ENCODE results near the gene FCGBP.

FCGBP gene

DNA sequence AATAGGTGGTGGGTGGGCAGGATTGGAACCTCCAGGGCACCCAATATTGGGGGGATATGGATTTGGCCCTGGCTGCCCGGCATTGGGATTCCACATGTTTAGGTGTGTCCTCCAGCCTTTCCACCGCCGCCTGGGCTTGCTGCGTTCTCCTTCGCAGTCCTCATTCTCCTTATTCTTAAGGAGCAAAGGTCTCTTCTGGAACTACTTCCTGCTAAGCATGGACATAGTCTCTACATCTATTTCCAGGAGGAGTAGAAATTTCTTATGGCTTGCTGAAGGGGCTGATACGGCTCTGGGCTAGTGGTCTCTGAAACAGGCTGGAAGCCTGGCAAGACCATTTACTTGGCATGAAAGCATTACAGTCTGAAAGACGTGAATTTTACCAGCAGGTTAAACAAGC is 9.2 kb upstream of the FCGBP start:
- DNase-seq = no peak

DNA sequence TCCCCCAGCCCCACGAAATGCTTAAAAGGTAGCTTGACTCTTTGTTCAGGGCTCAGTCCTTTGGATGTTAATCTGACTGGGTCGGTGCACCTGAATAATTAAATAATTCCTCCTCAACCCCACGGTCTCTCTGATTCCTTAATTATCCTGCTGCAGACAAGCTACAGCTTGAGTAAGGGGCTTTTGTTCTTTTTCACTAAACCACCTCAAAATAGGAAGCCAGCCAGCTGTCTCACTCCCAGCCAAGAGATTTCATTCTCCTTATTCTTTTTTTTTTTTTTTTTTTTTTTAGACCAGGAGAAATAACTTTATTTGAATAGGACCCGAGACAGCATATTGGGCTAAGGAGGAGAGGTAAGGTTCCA is 7.9 kb upstream of the FCGBP start:
- DNase-seq = no peak

DNA sequence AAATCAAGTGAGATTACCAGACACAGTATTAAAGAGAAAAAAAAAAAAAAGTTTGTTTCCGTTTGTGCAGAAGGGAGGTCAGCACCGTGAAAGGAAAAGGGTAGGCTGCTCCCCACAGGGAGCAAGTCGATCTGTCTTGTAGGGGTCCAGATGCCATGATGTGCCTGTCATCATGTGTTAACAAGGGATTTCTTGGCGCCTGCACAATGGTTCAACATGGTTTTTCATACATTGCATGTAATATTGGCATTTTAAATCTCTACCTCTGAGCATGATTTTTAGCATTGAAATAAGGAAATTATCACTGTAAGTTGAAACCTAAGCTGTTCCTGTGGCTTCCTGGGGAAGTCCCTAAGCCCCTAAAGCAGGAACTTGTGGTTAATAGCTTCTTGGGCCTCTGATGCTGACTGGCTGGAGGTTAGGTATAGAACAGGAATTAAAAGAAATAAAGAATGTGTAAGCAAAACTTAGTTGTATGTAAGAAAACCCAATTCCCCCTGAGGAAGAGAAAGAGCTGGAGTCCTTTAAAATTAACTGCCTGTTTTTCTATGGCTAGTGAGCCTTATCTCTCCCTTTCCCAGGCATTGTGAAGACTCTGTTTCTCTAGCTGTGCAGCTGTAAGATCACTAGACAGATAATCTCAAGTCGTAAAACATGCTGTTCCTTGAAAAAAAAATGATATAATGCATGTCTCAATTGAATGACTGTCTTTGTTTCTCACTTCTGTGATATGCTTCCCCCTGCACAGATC is 7.4 kb upstream of the FCGBP start:
- DNase-seq = peak; percentile 82 to 91

DNA sequence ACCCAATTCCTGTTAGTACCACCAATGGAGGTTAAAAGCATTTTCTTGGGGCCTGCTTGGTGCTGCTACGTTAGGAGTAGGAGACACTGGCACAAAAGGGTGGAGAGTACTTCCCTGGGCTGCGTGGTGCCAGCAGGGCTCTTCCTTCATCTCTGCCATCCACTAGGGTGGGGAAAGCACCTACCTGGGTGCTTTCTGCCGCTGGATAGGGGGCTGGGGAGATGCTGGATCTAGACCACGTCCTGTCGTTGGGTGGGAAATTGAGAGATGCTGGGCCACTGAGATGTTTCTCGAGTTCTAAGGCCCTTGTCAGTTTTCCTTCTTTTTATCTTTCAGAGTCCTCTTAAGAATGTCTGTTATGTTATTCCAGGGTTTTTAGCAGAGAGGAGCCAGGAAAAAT is 6.7 kb upstream of the FCGBP start:
- no peak for DNase-seq

DNA sequence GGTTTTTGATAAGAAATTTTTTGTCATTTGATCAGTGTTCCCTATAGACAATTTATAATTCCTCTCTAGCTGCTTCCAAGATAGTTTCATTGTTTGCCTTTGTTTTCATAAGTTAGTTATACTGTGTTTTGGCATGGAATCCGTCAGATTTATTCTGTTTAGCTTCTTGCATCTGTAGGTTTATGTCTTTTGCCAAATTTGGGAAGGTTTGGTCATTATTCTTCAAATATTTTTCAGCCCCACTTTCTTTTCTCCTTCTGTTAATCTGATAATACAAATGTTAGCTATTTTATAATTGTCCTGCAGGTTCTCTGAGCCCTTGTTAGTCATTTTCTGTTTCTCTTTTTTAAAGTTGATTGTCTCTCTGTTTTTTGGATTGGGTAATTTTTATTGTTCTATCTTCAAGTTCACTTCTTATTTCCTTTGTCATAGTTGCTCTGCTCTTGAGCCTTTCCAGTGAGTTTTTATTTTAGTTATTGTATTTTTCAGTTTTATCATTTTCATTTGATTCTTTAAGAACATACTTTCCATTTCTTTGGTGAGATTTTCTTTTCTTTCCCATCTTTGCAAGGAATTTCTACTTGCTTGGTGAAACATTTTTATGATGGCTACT is 5.9 kb upstream of the FCGBP start:
- DNase-seq = no peak

DNA sequence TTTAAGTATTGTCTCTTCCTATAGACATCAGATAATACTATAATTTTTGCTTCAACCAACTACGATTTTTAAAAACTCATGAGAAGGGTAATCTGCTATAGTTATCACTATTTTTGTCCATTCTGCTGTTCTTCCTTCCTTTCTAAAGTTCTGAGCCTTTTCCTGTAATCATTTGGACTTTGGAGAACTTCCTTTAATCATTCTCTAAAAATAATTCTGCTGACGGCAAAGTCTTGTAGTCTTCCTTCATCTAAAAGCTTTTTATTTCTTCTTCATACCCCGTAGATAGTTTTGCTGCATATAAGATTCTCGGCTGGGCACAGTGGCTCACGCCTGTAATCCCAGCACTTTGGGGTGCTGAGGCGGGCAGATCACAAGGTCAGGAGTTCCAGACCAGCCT is 5.1 kb upstream of the FCGBP start:
- no peak for DNase-seq

DNA sequence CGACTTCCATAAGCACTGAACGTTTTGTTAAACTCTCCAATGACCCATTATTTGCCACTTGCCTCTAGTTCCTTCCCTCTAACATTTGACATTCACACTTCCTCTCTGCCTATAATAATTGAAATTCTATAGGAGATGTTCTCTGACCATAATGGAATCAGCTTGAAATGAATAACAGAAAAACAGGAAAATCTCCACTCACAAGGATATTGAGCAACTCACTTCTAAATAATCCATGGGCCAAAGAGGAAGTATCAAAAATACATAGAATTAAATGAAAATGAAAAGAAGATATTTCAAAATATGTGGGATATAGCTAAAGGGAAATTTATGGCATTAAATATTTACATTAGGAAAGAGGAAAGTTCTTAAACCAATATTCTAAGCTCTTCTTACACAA is 3.4 kb upstream of the FCGBP start:
- DNase-seq = peak; percentile 31 to 37

DNA sequence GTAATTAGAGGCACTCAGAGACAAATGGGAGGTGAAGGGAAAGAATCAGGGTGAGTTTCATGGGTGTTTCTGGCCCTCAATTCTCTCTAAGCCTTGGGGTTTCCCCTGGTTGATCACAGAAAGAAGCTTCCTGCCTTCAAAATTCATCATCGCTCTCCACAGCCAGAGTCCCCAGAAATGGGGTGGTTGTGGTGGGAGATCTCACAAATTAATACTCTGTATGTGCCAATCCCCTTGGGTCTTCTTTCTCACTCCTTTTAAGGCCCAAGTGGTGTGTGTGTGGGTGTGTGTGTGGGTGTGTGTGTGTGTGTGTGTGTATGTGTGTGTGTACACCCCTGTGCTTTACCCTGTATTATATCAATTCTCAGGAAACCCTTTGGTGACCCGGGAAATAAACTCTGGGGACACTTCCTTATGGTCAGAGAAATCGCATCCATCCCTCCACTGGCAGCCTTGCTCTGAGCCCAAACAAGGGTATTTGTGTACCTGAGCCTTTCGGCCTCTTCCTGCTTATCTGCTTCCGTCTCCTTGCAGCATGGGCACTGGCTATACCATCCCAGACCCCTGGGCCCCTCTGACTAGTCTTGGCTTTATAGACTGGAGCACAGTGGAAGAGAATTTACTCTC is 2.8 kb upstream of the FCGBP start:
- DNase-seq = peak; percentile 4 to 36

DNA sequence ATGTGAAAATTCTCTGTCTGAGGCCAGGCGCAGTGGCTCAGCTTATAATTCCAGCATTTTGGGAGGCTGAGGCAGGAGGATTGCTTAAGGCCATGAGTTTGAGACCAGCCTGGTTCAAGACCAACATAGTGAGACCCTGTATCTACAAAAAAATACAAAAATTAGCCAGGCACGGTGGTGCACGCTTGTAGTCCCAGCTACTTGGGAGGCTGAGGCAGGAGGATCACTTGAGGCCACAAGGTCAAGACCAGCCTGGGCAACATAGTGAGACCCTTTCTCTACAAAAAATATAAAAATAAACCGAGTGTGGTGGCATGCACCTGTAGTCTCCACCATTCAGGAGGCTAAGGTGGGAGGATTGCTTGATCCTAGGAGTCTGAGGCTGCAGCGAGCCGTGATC is 2.2 kb upstream of the FCGBP start:
- no peak for DNase-seq

DNA sequence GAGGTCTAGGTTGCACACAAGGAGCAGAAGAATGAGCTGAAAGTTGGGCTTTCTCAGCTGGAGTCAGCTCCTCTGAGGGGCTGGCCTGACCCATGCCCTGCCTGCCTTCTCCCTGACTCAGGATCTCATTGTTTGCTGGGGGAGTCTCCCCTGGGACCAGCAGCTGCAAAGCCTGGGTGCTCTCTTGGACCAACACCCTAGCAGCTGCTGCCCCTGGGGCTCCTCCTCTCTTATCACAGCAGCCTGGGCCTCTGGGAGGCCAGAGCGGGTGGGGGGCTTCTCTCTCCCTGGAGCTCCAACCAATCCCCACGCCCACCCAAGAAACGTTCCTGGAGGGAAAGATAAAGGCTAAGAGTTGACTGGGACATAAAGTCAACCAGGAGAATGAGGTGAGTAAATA is 1.6 kb upstream of the FCGBP start:
- DNase-seq = no peak

DNA sequence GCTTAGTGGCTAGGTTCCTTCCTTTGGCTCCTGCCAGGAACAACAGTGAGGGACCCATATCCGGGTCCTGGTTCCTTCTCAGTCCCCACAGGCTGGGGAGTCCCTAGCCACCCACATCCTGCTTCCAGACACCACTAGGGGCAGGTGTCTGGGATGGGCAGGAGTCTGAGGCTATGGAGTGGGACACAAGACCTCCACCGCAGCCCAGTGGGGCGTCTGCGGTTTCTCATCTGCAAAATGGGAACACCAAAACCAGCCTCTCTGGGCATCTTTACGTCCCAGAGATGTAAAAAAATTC is 879 bp upstream of the FCGBP start:
- no peak for DNase-seq

DNA sequence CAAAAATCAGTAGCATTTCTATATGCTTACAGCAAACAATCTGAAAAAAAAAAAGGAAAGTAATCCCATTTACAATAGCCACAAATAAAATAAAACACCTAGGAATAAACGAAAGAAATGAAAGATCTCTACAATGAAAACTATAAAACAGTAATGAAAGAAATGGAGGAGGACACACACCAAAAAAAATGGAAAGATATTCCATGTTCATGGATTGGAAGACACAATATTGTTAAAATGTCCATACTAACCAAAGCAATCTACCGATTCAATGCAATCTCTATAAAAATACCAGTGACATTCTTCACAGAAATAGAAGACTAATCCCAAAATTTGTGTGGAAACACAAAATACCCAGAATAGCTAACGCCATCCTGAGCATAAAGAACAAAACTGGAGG is 4.7 kb downstream of the FCGBP start:
- no peak for DNase-seq

DNA sequence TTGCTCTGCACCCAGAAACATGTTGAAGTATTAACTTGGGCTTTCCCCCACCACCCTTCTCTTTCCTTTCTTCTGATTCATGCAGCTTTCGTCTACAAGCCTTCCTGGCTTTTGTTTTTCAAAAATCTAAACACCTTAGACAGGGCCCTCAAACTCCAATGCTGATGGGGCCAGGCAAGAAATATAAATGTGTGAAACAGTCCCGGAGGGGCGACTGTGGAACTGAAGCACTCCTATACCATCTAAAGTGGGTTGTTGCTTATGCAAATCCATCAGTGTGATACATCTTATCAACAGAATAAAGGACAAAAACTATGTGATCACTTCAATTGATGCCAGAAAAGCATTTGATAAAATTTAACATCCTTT is 6.1 kb downstream of the FCGBP start:
- no peak for DNase-seq

DNA sequence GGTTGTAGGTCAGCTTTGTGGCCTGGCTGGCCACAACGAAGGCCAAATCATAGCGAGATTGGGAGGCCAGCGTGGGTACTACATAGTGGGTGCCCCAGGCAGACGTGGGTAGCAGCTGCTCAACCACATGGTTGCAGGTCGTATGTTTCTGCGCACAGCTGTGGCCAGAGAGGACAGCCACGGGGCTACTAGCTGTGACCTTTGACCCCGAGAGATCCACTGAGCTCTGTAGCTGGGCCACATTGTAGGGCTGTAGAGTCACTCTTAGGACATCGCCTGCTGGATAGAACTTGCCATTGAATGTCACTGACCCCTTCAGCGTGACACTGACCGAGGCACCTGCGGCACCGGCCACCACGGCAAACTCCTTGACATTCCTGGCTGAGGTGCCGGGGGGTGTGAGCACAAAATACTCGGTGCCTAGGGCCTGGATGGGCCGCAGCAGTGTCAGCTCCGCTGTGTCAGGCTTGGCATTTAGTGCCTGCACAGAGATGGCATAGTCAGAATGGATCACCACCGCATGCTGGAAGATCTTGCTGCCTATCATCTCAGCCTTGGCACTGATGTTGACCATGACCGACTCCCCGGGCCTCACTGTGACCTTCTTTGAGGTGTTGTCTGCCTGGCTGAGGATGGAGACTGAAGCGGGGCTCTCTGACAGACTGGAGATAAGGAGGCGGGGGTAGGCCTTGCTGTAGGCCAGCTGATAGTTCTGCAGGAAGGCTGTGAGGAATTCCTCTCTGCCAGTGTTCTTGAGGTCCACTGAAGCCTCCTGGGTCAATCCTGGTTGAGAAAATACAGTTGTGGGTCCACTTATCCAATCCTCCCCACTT is 6.7 kb downstream of the FCGBP start:
- DNase-seq = no peak

DNA sequence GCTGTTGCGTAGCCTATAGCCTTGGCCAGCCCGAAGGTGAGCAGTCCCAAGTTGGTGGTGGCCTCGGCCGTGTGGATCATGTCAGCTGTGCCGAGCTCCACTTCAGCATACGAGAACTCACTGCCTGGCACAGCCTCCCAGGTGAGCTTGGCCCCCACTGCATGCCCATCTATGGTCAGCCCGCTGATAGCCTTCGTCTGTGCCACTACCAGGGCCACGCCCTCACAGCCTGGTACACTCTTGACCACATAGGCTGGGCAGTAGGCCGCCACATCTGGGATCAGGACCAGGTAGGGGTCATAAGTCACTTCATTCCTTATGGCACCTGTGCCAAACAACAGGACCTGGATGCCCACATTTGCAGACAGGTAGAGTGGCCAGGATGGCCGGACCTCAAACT is 7.4 kb downstream of the FCGBP start:
- no peak for DNase-seq

DNA sequence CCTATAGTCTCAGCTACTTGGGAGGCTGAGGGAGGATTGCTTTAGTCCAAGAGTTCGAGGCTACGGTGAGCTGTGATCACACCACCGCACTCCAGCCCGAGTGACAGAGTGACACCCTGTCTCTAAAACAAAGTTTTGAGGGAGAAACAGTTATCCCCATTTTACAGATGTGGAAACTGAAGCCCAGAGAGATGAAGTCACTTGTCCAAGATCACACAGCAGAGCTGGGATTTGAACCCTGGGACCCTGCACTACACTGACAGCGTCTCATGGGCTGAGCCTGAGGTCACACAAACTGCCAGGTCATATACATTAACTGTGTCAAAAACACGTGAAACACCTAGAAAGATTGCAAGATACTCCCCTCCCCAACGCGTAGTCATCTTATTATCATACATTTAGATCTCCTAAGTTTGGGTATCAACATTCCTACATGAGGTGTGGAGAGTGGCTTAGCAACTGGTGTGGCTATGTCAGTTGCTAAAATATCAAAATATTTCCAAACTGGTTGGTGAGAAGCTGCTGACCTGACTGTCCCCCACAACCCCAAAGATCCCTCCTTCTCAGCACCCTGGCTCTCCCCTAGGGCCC is 8.2 kb downstream of the FCGBP start:
- DNase-seq = no peak

DNA sequence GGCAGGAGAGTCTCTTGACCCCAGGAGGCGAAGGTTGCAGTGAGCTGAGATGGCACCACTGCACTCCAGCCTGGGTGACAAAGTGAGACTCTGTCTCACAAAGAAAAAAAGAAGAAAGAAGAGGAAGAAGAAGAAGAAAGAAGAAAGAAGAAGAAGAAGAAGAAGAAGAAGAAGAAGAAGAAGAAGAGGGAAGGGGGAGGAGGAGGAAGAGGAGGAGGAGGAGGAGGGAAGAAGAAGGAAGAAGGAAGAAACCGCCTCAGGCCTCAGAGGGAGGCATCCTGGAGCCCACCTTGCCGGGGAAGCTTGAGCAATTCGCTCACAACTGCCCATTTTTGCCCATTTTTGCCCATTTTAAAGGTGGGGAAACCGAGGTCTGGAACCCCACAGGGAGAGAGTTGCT is 9.5 kb downstream of the FCGBP start:
- no peak for DNase-seq

DNA sequence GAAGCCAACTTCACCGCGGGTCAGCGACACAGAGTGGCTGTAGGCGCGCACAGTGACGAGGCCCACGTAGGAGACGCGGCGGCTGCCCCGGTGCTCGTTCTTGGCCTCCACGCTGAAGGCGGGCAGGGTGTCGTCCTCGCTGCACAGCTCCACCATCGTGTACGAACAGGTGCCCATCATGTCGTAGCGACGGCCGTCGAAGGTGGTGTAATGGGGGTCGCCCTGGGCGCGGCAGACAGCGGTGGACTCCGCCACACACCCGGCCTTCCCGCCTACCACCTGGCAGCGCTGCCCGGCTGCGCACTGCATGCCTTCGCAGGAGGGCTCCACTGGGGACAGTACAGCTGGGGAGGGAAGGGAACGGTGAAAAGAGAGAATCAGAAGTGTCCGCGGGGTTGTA is 10.0 kb downstream of the FCGBP start:
- DNase-seq = no peak

DNA sequence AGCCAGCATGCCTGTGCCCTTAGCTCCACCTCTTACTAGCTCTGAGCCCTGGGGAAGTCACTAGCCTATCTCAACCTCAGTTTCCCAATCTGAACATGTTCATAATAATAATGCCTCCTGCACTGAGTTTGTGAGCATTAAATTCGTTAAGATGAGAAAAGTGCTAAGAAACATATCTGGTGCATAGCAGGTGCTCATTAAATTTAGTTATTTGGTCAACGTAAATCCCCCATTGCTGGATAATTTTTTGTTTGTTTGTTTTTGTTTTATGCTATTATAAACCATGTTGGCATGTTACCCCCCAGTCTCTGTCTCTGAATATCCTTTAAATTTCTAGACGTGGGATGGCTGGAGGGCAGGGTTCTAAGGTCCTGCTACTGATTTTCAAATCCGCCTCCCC is 10.6 kb downstream of the FCGBP start:
- DNase-seq = no peak

DNA sequence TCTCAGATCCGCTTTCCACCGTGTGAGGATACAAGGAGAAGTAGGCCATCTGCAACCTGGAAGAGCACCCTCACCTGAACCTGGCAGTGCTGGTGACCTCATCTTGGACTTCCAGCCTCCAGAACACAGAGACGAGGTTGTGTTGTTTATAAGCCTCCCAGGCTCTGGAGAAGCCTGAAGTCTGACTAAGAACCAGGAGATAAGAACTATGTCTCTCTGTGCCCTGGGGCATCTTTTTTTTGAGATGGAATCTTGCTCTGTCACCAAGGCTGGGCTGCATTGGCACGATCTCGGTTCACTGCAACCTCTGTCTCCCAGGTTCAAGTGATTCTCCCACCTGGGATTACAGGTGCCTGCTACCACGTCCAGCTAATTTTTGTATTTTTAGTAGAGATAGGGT is 14.5 kb downstream of the FCGBP start:
- no peak for DNase-seq

DNA sequence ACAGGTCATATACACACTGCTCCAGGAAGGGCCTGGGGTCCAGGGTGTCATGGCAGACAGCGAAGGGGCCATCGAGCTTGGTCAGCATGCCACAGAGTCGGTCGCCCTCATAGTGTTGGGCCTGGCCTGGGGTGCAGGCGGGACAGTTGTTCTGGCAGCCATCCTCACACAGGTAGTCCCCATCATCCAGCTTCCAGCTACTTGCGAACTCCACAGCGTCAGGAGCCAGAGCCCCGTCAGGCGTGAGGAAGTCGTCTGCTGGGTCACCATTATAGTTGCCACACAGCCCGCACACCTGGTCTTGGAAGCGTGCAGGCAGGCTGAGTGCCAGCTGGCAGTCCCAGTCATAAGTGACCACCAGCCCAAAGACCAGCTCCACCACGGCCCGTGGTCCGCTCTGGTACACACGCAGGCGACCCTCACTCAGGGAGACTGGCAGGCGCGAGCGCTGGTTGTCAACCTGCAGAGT is 16.2 kb downstream of the FCGBP start:
- no peak for DNase-seq

DNA sequence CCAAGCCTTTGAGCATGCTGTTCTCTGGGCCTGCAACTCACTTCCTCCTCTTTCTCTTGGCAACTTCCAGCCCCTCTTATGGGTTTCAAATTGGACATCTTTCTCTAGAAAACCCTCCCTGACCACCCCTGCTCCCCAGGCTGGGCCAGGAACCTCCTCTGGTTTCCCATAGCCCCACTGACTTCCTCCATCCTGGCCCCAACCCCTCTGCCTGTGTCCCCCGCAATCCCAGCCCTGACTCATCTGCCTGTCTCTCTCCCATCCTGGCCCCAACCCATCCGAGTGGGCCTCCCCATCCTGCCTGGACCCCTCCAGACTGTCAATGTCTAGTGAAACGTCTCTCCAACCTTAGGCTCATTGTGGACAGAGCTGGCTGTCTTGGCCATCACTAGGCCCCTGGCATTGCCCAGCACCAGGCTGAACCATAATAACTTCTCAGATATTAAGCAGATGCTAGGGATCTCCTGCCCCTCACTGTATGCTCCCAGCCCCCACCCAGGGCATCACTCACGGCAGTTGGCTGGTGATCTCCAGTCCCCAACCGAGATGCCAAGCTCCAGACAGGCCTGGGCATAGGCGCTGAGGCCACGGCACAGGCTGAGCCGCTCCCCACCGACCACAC is 16.8 kb downstream of the FCGBP start:
- DNase-seq = no peak

DNA sequence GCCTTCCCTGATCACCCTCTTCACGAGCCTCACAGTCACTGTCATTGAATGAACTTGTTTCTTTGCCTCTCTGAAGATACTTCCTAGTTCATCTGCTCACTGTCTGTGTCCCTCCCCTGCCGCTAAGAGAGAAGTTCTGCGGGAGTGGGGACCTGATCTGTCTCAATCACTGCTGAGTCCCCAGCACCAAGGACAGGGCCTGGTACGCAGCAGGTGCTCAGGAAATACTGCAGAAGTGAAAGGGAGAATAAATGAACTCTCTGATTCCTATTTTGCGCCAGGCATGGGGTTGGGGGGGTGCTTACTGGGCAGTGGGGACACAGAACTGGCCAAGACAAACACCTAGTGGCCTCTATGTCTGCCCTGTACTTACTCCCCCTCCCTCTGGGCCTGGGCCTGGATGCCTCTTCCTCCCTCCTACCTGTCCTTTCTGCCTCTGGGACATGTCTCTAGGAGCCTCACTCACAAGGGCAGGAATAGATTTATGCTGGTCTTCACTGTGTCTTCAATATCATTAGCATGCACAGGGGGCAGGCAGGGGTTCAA is 17.5 kb downstream of the FCGBP start:
- no peak for DNase-seq
